ENCODE results near the gene CERKL.
A peak's percentile ranks its signal among the peaks of the same experiment; 100 is the strongest.

Gene CERKL

GRCh38 chr2:181536730-181537129, 120.2 kb downstream of the CERKL start:
- Histone ChIP-seq H3K27me3 (ENCODE audit: insufficient read depth, poor library complexity, severe bottlenecking) (no peaks in the 10 kb centered on the region), H3K27ac (ENCODE audit: poor library complexity, severe bottlenecking) (no peak overlapping the region), H3K4me3 (ENCODE audit: severe bottlenecking) (no peak overlapping the region), H3K36me3 (ENCODE audit: low read depth) (no peaks in the 10 kb centered on the region), H3K9me3 (ENCODE audit: severe bottlenecking) (no peaks in the 10 kb centered on the region), H3K4me1 (ENCODE audit: insufficient read depth, poor library complexity, severe bottlenecking) (no peaks in the 10 kb centered on the region)
- DNase-seq (ENCODE audit: low spot score), result no peak
- no peak for TF ChIP-seq CTCF (IDR thresholded peaks at IDR 0.05; ENCODE audit: poor library complexity, severe bottlenecking)
- ATAC-seq (ENCODE audit: low read depth), result no peak

GRCh38 chr2:181528441-181528840, 128.5 kb downstream of the CERKL start:
- Histone ChIP-seq H3K27me3 (ENCODE audit: insufficient read depth, poor library complexity, severe bottlenecking) (no peaks in the 10 kb centered on the region), H3K4me1 (ENCODE audit: insufficient read depth, poor library complexity, severe bottlenecking) (peaks cover 9% of the 10 kb centered on the region), H3K27ac (ENCODE audit: poor library complexity, severe bottlenecking) (no peak overlapping the region), H3K4me3 (ENCODE audit: severe bottlenecking) (no peak overlapping the region), H3K9me3 (ENCODE audit: severe bottlenecking) (no peaks in the 10 kb centered on the region), H3K36me3 (ENCODE audit: low read depth) (no peaks in the 10 kb centered on the region)
- ATAC-seq (ENCODE audit: low read depth) (no peak), DNase-seq (ENCODE audit: low spot score) (no peak)
- no peak for TF ChIP-seq CTCF (IDR thresholded peaks at IDR 0.05; ENCODE audit: poor library complexity, severe bottlenecking)

- Histone ChIP-seq H3K9me3 (ENCODE audit: severe bottlenecking) (no peaks in the 10 kb centered on the region), H3K4me3 (ENCODE audit: severe bottlenecking) (no peak overlapping the region), H3K4me1 (ENCODE audit: insufficient read depth, poor library complexity, severe bottlenecking) (peaks cover 12% of the 10 kb centered on the region), H3K27ac (ENCODE audit: poor library complexity, severe bottlenecking) (no peak overlapping the region), H3K36me3 (ENCODE audit: low read depth) (no peaks in the 10 kb centered on the region), H3K27me3 (ENCODE audit: insufficient read depth, poor library complexity, severe bottlenecking) (no peaks in the 10 kb centered on the region)
- no peak for DNase-seq (ENCODE audit: low spot score)
- ATAC-seq (ENCODE audit: low read depth), result no peak
- no peak for TF ChIP-seq CTCF (IDR thresholded peaks at IDR 0.05; ENCODE audit: poor library complexity, severe bottlenecking)
Measured at GRCh38 chr2:181527058-181527457, 129.8 kb downstream of the CERKL start.

- H3K9me3 ChIP-seq (ENCODE audit: severe bottlenecking), result no peaks in the 10 kb centered on the region
- DNase-seq (ENCODE audit: low spot score) (no peak), ATAC-seq (ENCODE audit: low read depth) (no peak)
- H3K36me3 ChIP-seq (ENCODE audit: low read depth), result no peaks in the 10 kb centered on the region
- TF ChIP-seq CTCF (IDR thresholded peaks at IDR 0.05; ENCODE audit: poor library complexity, severe bottlenecking), result no peak
- H3K4me1 ChIP-seq (ENCODE audit: insufficient read depth, poor library complexity, severe bottlenecking), result peaks cover 12% of the 10 kb centered on the region
- no peaks in the 10 kb centered on the region for H3K27me3 ChIP-seq (ENCODE audit: insufficient read depth, poor library complexity, severe bottlenecking)
- no peak overlapping the region for H3K4me3 ChIP-seq (ENCODE audit: severe bottlenecking)
- no peak overlapping the region for H3K27ac ChIP-seq (ENCODE audit: poor library complexity, severe bottlenecking)
Measured at GRCh38 chr2:181526014-181526413, 130.9 kb downstream of the CERKL start.

- Histone ChIP-seq H3K36me3 (ENCODE audit: low read depth) (no peaks in the 10 kb centered on the region), H3K27me3 (ENCODE audit: insufficient read depth, poor library complexity, severe bottlenecking) (no peaks in the 10 kb centered on the region), H3K9me3 (ENCODE audit: severe bottlenecking) (no peaks in the 10 kb centered on the region), H3K27ac (ENCODE audit: poor library complexity, severe bottlenecking) (peak overlapping the region; percentile 9), H3K4me3 (ENCODE audit: severe bottlenecking) (no peak overlapping the region), H3K4me1 (ENCODE audit: insufficient read depth, poor library complexity, severe bottlenecking) (peaks cover 12% of the 10 kb centered on the region)
- no peak for DNase-seq (ENCODE audit: low spot score)
- peak; percentile 69 for ATAC-seq (ENCODE audit: low read depth)
- no peak for TF ChIP-seq CTCF (IDR thresholded peaks at IDR 0.05; ENCODE audit: poor library complexity, severe bottlenecking)
Measured at GRCh38 chr2:181523756-181524155, 133.1 kb downstream of the CERKL start.
